Right lobe of liver (tissue), 4 donors: ENCODE measurements around the gene GGPS1.

ENCODE experiments used
- POLR2A ChIP-seq: fragments of 450-650 bp; IDR thresholded peaks from one replicate; pipeline ENCODE4 v1.6.1; 2017; ENCODE audit warnings: antibody characterized with exemption, mild to moderate bottlenecking
- TF ChIP-seq, protein P1 (sequence below), 4 donors: fragments of 200-600 bp in 3 of 4; fragments of 450-650 bp in 1 of 4; IDR thresholded peaks; one replicate each; pipeline versions ENCODE4 v1.5.1 to v1.8.0; 2016 to 2022; ENCODE audit warnings: antibody characterized with exemption in 4 of 4, mild to moderate bottlenecking in 2 of 4
- donor health status: DM: no; HTN: no; CAD: no.
- donor health status: DM: no; HTN: no; CAD: no.
- donor health status: DM: no; HTN: yes; CAD: no.

DNA sequence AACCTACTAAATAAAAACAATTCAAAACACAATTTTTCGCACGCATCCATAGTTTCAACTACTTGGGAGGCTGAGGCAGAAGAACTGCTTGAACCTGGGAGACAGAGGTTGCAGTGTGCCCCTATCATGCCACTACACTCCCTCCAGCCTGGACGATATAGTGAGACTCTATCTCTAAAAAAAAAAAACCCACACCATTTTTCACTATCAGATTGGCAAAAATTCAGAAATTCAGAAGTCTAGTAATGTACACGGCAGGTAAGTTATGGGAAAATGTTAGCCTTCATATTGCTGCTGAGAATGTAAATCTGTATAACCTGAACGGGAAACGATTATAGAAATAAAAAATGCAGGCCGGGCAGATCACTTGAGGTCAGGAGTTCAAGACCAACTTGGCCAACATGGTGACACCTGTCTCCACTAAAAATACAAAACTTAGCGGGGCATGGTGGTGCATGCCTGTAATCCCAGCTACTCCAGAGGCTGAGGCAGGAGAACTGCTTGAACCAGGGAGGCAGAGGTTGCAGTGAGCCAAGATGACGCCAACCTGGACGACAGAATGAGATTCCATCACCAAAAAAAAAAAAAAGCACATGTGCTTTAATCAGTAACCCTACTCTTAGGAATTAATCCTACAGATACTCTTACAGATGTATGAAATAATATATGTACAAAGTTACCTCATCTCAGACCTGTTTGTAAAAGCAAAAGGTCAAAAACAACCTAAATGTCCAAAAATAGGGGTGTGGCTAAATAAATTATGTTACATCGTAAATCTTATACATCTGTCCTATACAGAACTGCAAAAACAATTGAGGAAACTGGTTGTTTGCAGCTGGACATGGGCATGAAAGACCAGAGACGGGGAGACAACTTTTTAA, 38.3 kb upstream of the GGPS1 start:
- TF ChIP-seq, protein P1, sequence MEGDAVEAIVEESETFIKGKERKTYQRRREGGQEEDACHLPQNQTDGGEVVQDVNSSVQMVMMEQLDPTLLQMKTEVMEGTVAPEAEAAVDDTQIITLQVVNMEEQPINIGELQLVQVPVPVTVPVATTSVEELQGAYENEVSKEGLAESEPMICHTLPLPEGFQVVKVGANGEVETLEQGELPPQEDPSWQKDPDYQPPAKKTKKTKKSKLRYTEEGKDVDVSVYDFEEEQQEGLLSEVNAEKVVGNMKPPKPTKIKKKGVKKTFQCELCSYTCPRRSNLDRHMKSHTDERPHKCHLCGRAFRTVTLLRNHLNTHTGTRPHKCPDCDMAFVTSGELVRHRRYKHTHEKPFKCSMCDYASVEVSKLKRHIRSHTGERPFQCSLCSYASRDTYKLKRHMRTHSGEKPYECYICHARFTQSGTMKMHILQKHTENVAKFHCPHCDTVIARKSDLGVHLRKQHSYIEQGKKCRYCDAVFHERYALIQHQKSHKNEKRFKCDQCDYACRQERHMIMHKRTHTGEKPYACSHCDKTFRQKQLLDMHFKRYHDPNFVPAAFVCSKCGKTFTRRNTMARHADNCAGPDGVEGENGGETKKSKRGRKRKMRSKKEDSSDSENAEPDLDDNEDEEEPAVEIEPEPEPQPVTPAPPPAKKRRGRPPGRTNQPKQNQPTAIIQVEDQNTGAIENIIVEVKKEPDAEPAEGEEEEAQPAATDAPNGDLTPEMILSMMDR (IDR thresholded peaks at IDR 0.05) = no peak
- TF ChIP-seq POLR2A = no peak
